HCT116 (cell line): ENCODE results near the gene NF2. TPM values are rescaled to one million over a fixed set of nuclear protein-coding genes. Genes with fewer than 3 reads are reported as not detected.

Experiments used
- ATAC-seq: fragments of 200-7000 bp; cut with Tn5 transposase; 2 replicates; pipeline ENCODE4 v1.9.1; 2020; ENCODE audit warnings: mild to moderate bottlenecking, moderate library complexity
- BruUV-seq: library from RNA; stranded (reverse); fragments of 400-500 nt; replicated peaks from 2 replicates; lab custom pipeline; 2021; lab: Mats Ljungman, UMichigan
- CTCF ChIA-PET: fragments of 300-600 bp; sonication (Branson Sonifier 250); formaldehyde crosslinking; loops from one replicate; lab custom pipeline; 2021; ENCODE audit warnings: antibody characterized with exemption; lab: Charles Lee
- POLR2A ChIA-PET: fragments of 300-600, 350-600 bp; sonication (Branson Sonifier 250); formaldehyde crosslinking; loops from one replicate; lab custom pipeline; 2021; ENCODE audit warnings: antibody characterized with exemption; lab: Charles Lee
- RAD21 ChIA-PET, 2 experiments: fragments of 300-600 bp; sonication (Branson Sonifier 250); formaldehyde crosslinking; loops; one replicate each; lab custom pipeline; 2023; ENCODE audit warnings: low total read pairs in 2 of 2; ENCODE audit not compliant: uncharacterized antibody in 2 of 2, unreplicated experiment in 2 of 2, low non-redundant PET in 1 of 2; lab: Charles Lee
- DNase-seq: peaks from one replicate; pipeline ENCODE4 v3.0.0-alpha.2; 2010; ENCODE audit warnings: low read depth, low spot score
- H2AFZ ChIP-seq: fragments of 200-600 bp; shearing (Covaris generic), sonication (generic); 2 replicates; pipeline ENCODE4 v1.6.1; 2017; ENCODE audit warnings: low read depth, mixed run types, mixed read lengths, antibody characterized with exemption, low read length; ENCODE audit not compliant: poor library complexity, severe bottlenecking
- H3K27ac ChIP-seq: 2 replicates; pipeline ENCODE4 v1.5.1; 2012; ENCODE audit warnings: low read depth, low read length
- H3K27me3 ChIP-seq: fragments of 200-600 bp; sonication (generic); 2 replicates; pipeline ENCODE4 v1.6.1; 2016; ENCODE audit warnings: mixed run types, low read length, mixed read lengths; ENCODE audit not compliant: insufficient read depth
- H3K36me3 ChIP-seq, 2 experiments: fragments of 200-500 bp in 1 of 2; fragments of 200-600 bp in 1 of 2; sonication (Bioruptor generic) in 1 of 2; sonication (generic) in 1 of 2; 2 replicates each; pipeline versions ENCODE4 v1.5.1 to v1.6.1; 2014 to 2016; ENCODE audit warnings: low read length in 2 of 2, inconsistent platforms in 1 of 2, mixed read lengths in 1 of 2, mixed run types in 1 of 2; ENCODE audit not compliant: insufficient read depth in 2 of 2, control insufficient read depth in 1 of 2
- H3K4me1 ChIP-seq, 2 experiments: fragments of 200-600 bp in 1 of 2; sonication (generic) in 1 of 2; 2 replicates each; pipeline versions ENCODE4 v1.5.1 to v1.6.1; 2012 to 2017; ENCODE audit warnings: low read length in 2 of 2, inconsistent platforms in 1 of 2, mild to moderate bottlenecking in 1 of 2, mixed read lengths in 1 of 2, mixed run types in 1 of 2, moderate library complexity in 1 of 2; ENCODE audit not compliant: insufficient read depth in 2 of 2, control insufficient read depth in 1 of 2
- H3K4me2 ChIP-seq: fragments of 200-600 bp; sonication (generic); 2 replicates; pipeline ENCODE4 v1.6.1; 2017; ENCODE audit warnings: mixed run types, low read length, mixed read lengths
- H3K4me3 ChIP-seq, 2 experiments: fragments of 200-600 bp in 1 of 2; sonication (generic) in 1 of 2; replicated peaks in 1 of 2; 2 replicates each; pipeline ENCODE4 v1.5.1; 2011 to 2016; ENCODE audit warnings: low read length in 2 of 2, control low read depth in 1 of 2, low read depth in 1 of 2, mild to moderate bottlenecking in 1 of 2, mixed read lengths in 1 of 2, mixed run types in 1 of 2
- H3K79me2 ChIP-seq: fragments of 200-600 bp; sonication (generic); 2 replicates; pipeline ENCODE4 v1.6.1; 2017; ENCODE audit warnings: mild to moderate bottlenecking, mixed run types, low read length, moderate library complexity, mixed read lengths; ENCODE audit not compliant: insufficient read depth
- H3K9ac ChIP-seq: fragments of 200-600 bp; sonication (generic); 2 replicates; pipeline ENCODE4 v1.6.1; 2016; ENCODE audit warnings: low read length, mixed read lengths
- H3K9me2 ChIP-seq: fragments of 200-600 bp; sonication (generic), shearing (Covaris generic); 2 replicates; pipeline ENCODE4 v1.6.1; 2017; ENCODE audit warnings: mixed run types, mild to moderate bottlenecking, moderate library complexity; ENCODE audit not compliant: insufficient read depth
- H3K9me3 ChIP-seq, 2 experiments: fragments of 200-500 bp in 1 of 2; fragments of 200-600 bp in 1 of 2; sonication (Bioruptor generic) in 1 of 2; sonication (generic) in 1 of 2; 2 replicates each; pipeline ENCODE4 v1.6.1; 2014 to 2017; ENCODE audit warnings: low read length in 2 of 2, mixed read lengths in 2 of 2, inconsistent platforms in 1 of 2, low read depth in 1 of 2, mild to moderate bottlenecking in 1 of 2, mixed run types in 1 of 2, moderate library complexity in 1 of 2; ENCODE audit not compliant: control insufficient read depth in 1 of 2, insufficient read depth in 1 of 2
- H4K20me1 ChIP-seq: fragments of 200-600 bp; sonication (generic), shearing (Covaris generic); 2 replicates; pipeline ENCODE4 v1.6.1; 2017; ENCODE audit warnings: mixed run types, mild to moderate bottlenecking, moderate library complexity; ENCODE audit not compliant: insufficient read depth
- EGR1 ChIP-seq: IDR thresholded peaks from 2 replicates; pipeline ENCODE4 v1.6.1; 2012; ENCODE audit warnings: low read depth
- POLR2A ChIP-seq: IDR thresholded peaks from 2 replicates; pipeline ENCODE4 v1.7.0; 2011; ENCODE audit warnings: borderline replicate concordance; ENCODE audit not compliant: insufficient read depth, insufficient read length; ENCODE audit errors: extremely low read depth
- SRF ChIP-seq: IDR thresholded peaks from 2 replicates; pipeline ENCODE4 v1.6.1; 2012; ENCODE audit warnings: low read depth
- YY1 ChIP-seq: IDR thresholded peaks from 2 replicates; pipeline ENCODE4 v1.6.1; 2011; ENCODE audit warnings: low read length, low read depth, moderate library complexity, mild to moderate bottlenecking; ENCODE audit not compliant: insufficient replicate concordance; ENCODE audit errors: extremely low read depth
- ZFX ChIP-seq: fragments of 450-650 bp; IDR thresholded peaks from 2 replicates; pipeline ENCODE4 v1.6.1; 2017
- intact Hi-C: fragments of 100-400 bp; cut with micrococcal nuclease; formaldehyde crosslinking; loops from 2 replicates; pipeline ENCODE4 v1.10.0; 2022
- total RNA-seq: library from RNA; stranded (reverse); gene quantifications from one replicate; pipeline ENCODE4 v1.2.1, GENCODE V29; 2021; ENCODE audit not compliant: unreplicated experiment
- TF ChIP-seq, protein P1 (sequence below): IDR thresholded peaks from 2 replicates; pipeline ENCODE4 v1.6.1; 2012; ENCODE audit warnings: low read depth

NF2 gene
- total RNA-seq, 1 experiment from 2014 or later, result 70.2 TPM

DNA sequence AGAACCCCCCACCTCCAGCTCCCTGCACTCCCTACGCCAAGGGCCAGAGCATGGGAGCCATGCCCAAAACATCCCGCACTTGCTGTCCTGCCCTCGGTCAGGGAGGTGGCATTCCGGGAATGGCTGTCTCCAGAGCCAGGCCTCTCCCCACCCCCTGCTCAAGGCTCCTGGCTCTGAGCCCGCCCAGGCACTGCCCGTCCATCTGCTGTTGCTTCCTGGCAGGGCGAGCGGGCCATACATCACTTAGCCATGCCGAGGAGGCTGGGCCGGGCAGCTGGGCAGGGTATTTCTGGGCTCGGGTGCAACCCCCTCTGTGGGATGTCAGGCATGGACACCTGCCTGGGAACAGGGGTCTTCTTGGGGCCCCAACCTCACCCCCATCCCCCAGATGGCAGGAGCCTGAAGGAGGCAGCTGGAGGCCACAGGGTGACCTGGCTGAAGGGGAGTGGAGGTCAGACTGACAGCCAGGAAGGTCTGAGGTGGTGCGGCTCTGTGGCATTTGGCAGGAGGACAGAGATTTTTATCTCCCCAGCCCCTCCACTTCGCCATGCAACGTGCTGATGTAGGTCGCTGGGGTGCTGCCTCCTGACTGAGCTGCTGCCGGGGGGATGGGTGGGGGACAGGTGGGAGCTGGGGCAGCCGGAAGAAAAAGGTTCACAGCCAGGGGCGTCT is 107.6 kb downstream of the NF2 start:
- TF ChIP-seq POLR2A (no peak), EGR1 (no peak), YY1 (no peak), SRF (no peak), ZFX (no peak)
- TF ChIP-seq, protein P1, sequence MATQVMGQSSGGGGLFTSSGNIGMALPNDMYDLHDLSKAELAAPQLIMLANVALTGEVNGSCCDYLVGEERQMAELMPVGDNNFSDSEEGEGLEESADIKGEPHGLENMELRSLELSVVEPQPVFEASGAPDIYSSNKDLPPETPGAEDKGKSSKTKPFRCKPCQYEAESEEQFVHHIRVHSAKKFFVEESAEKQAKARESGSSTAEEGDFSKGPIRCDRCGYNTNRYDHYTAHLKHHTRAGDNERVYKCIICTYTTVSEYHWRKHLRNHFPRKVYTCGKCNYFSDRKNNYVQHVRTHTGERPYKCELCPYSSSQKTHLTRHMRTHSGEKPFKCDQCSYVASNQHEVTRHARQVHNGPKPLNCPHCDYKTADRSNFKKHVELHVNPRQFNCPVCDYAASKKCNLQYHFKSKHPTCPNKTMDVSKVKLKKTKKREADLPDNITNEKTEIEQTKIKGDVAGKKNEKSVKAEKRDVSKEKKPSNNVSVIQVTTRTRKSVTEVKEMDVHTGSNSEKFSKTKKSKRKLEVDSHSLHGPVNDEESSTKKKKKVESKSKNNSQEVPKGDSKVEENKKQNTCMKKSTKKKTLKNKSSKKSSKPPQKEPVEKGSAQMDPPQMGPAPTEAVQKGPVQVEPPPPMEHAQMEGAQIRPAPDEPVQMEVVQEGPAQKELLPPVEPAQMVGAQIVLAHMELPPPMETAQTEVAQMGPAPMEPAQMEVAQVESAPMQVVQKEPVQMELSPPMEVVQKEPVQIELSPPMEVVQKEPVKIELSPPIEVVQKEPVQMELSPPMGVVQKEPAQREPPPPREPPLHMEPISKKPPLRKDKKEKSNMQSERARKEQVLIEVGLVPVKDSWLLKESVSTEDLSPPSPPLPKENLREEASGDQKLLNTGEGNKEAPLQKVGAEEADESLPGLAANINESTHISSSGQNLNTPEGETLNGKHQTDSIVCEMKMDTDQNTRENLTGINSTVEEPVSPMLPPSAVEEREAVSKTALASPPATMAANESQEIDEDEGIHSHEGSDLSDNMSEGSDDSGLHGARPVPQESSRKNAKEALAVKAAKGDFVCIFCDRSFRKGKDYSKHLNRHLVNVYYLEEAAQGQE, result no peak
- Histone ChIP-seq H3K27ac (no peak overlapping the region), H3K9me3 (no peaks in the 10 kb centered on the region), H3K4me2 (no peak overlapping the region), H3K4me1 (no peaks in the 10 kb centered on the region), H4K20me1 (no peaks in the 10 kb centered on the region), H3K4me3 (no peak overlapping the region), H3K79me2 (no peaks in the 10 kb centered on the region), H2AFZ (no peak overlapping the region), H3K36me3 (no peaks in the 10 kb centered on the region), H3K9me2 (no peaks in the 10 kb centered on the region), H3K27me3 (no peaks in the 10 kb centered on the region), H3K9ac (no peak overlapping the region)
- intact Hi-C loops, result no loop called here
- DNase-seq, result no peak
- BruUV-seq, result no TSS peak
- CTCF ChIA-PET, result interaction anchor here (1.3 kb wide), 1 partner anchor 10 kb away, joined by 4 read pairs; no protein-coding TSS in a partner anchor
- ATAC-seq, result no peak
- POLR2A ChIA-PET, result no interaction called here
- RAD21 ChIA-PET, result no interaction called here
